SKM-1 (cell line): ENCODE measurements around the gene RAB40A.
A peak's percentile ranks its signal among the peaks of the same experiment; 100 is the strongest.
"Not testable (repeated sequence)": the region's sequence is repeated elsewhere in the genome, so short reads cannot be mapped to it uniquely, and the experiment has no call there.

Source experiments
- DNase-seq: peaks from one replicate; lab custom pipeline; 2025; ENCODE audit not compliant: unreplicated experiment; lab: John Stamatoyannopoulos, UW

The RAB40A gene

DNA sequence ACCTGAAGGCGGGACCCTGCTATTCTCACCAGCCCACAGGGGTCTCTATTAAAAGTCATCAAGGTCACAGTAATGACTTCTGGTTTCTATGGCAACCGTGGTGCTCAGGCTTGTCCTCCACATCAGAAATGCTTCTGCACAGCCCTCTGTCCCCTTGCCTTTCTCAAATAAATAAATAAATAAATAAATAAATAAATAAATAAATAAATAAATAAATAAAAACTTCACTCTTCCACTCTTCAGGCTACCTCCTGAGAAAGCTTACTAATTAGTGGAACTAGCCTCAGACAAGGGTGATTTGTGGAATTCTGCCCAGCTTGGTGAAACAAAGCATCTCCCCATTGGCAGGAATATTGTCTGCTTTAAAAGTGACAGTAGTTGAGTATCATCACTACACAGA, 5.5 kb upstream of the RAB40A start:
- no peak for DNase-seq

DNA sequence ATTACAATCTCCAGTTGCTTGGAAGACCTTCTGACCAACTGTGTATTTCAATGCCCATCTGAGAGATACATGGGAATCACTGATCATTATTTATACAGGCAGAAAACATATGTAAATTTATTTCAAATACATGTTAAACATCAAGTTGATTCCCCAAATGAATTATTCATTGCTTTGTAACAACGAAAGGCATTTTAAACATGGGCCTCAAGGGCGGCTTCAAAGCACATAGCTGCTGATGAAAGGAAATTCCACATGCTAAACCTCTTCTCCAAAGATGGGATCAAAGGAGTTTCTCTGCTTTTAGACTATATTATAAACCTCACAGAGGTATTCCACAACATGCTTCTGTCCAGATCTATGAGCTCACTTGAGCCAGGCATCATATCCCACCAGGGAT, 4.3 kb upstream of the RAB40A start:
- DNase-seq = no peak

DNA sequence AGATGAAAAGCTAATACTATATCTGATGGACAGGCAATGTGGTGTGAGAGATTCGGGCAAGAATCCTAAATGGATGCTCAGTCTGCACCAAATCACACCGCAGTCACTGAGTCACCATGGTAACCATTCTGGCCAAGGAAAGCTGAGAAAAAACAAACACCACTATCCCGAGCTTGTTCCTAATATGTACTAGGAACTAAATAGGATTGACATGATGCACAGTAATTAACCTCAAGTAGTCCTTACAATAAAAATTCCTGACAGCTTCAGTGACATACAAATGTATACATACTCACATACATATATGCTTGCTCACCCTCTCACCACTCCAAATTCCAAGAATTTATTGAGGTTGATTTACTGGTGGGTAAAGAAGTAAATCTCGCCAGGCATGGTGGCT, 1.1 kb upstream of the RAB40A start:
- DNase-seq = no peak

DNA sequence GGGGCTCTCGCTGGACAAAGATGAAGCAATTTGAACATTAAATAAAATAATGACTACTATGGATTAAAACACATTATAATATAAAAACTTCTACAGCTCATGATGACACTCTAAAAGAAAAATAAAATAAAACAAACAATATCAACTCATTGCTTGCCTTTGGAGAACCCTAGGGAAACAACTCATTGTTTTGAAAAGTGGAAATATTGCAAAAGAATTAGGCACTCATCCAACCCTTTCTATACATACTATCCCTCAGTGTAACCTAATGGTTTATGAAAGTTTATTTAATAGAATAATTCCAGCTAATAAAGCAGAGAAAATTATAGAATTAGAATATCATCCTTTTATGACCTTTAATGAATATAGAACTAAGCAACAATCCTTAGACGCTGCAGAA, 718 bp downstream of the RAB40A start:
- no peak for DNase-seq

DNA sequence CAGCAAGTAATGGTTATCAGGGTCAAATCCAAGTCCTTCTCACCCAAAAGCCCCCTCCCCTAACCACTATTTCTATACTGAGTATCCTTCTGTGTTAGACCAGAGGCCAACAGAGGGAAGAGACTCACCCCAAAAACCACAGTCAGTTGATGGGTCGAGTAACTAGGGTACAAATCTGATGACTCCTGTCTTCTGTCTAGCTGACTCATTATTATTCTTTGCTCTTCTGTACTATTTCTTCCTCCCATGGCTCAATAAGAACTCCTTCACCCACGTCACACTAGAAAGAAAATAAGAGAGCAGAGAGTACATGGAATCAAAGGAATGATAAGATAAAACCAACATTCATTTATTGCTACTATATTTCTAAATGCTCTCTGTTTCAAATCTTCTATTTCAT, 2.0 kb downstream of the RAB40A start:
- DNase-seq = no peak

DNA sequence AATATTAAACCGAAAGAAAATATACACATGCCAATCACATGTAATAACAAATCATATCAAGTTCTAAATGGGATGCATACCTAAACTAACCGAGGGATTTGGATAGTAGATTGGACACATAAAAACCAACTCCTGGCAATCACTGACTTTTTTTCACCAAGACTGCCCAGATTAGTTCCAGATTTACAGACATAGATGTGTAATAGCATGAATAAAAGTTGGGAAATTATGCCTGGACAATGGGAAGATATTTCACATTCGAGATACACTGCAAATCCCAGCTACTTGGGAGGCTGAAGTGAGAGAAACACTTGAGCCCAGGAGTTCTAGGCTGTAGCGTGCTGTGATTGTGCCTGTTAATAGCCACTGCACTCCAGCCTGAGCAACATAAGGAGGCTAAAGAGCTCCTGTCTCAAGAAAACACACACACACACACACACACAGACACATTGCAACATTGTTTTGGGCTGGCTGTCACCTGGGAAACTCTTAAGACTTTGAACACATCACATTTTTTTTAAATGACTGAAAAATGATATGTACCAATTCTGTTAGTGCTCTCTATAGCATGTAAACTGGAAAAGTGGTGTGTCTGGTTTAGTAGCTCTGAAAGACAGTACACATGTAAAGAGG, 5.7 kb downstream of the RAB40A start:
- DNase-seq = no peak

DNA sequence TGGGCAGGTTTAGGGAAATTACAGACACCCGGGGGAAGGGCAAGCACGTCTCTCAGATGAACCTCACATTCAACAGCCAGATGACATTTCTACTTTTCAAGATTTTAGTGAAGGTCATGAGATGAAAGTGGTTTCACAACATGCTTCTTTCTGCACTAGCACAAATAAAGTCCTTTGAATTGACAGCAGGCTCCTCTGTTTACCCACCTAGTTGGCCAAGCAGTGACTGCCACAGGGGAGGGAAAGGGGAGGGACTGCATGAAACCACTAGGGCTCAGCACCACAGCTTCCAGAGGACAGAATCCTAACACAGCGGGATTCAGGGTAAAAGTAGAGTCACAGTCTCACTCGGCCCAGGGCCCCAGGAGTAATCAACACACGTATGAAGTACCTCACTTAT, 6.2 kb downstream of the RAB40A start:
- DNase-seq = no peak

DNA sequence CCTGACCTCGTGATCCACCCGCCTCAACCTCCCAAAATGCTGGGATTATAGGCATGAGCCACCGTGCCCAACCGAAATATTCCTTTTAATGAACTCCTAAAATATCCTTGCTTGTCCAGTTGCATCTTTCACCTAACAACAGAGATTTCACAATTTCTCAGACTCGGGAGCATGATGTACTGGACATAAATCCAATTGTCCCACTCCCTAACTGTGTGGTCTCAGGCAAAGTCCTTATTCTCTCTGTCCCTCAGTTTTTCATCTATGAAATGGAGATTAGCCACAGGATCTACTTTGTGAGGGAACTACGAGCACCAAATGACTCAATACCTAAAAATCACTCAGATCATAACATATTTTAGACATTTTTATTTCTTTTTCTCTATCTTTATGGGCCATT, 9.3 kb downstream of the RAB40A start:
- DNase-seq = no peak

DNA sequence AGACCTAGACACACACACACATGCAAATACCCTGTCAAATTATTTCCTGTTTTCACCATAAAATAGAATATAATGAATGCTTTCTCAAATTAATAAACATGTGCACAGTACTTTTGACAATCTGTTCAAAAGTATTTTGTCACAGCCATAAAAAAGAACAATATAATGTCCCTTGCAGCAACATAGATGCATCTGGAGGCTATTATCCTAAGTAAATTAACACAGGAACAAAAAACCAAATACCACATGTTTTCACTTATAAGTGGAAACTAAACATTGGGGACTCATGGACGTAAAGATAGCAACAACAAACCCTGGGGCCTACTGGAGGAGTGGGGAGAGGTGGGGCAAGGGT, 15.5 kb downstream of the RAB40A start:
- DNase-seq = no peak

DNA sequence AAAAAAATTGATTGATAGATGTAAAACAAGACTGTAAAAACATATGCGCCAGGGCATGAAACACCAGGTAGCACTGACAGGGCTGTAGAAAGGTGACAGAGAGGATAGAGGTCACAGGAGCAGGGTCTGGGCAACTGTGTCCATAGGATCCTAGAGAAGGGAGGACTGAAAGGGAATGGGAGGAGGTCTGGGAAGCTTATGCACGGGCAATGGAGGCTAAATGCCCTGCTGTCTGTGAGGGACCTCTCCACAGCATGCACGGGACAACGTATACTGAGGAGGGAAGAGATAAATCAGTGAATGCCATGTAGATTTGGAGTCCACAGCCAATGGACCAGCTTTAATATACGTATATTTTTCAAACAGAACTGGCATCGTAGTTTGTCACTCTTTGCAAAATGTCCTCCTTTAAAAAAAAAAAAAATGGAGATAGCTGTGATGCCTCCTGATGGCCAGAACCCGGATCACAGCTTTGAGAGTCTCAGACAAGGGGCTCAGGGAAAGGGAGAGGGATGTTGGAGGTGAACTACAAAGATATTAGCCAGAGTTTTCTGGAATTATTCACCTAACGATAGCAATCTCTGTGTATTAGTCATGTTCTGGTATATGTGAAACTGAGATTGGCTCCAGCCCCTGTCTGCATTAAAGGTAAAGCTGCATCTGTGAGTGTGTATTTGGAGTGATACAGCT, 16.0 kb downstream of the RAB40A start:
- DNase-seq = no peak

DNA sequence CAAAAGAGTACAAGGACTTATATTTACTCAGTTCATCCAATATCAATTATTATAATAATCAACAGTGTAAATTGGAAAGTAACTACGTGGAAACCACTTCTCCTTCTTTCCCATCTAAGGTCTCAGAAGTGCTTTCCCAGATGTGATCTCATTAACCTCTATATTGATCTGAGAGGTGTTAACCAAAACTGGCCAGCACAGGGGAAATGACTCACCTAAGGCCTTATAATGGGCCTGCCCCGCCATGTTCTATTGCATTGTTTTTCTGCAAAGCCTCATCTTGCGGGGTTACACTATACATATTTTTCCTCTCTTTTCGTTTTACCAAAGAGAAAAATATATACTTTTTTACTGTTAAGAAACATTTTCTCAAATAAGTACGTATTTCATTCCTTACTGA, 20.5 kb downstream of the RAB40A start:
- no peak for DNase-seq

DNA sequence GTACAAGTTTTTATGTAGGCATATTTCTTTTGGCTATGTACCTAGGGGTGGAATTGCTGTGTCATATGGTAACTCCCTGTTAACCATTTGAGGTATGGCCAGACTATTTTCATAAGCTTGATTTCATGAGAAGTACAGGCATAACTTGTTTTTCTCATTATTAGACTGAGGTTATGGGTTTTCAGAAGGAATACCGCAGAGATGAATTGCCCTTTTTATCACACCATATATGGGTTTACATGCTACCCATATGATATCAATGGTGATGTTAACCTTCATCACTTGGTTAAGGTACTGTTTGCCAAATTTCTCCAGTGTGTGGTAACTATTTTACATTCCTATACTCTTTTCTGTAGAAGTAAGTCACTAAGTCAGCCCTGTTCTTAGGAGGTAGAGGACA, 23.5 kb downstream of the RAB40A start:
- DNase-seq = no peak

DNA sequence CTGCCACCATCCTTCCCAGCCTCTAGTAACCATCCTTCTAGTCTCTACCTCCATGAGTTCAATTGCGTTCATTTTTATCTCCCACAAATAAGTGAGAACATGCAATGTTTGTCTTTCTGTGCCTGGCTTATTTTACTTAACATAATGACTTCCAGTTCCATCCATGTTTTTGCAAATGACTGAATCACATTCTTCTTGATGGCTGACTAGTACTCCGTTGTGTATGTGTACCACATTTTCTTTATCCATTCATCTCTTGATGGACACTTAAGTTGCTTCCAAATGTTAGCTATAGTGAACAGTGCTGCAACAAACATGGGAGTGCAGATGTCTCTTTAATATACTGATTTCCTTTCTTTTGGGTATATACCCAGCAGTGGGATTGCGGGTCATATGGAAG, 25.7 kb downstream of the RAB40A start:
- not testable (repeated sequence) for DNase-seq

DNA sequence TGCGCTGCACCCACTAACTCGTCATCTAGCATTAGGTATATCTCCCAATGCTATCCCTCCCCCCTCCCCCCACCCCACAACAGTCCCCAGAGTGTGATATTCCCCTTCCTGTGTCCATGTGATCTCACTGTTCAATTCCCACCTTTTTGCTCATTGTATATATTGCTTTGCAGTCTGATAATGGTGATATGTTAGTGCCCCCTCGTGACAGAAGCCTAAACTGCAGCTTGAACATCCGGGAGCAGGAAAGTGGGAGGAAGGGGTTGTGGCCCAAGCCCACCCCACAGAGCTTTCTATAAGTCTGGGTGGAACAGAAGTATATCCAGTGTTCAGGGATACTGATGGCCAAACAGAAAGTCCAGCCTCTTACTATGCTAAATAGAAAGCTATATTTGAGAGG, 29.6 kb downstream of the RAB40A start:
- peak; percentile 2 for DNase-seq

DNA sequence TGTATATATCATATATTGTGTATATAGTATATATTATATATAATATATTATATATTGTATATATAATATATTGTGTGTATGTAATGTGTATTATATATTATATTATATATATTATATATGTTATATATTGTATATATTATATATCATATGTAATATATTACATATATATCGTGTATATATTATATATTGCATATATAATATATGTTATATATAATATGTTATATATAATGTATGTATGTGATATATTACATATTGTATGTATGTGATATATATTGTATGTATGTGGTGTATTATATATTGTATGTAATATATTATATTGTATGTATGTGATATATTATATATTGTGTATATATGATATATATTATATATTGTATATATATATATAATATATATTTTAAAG, 30.5 kb downstream of the RAB40A start:
- no peak for DNase-seq

DNA sequence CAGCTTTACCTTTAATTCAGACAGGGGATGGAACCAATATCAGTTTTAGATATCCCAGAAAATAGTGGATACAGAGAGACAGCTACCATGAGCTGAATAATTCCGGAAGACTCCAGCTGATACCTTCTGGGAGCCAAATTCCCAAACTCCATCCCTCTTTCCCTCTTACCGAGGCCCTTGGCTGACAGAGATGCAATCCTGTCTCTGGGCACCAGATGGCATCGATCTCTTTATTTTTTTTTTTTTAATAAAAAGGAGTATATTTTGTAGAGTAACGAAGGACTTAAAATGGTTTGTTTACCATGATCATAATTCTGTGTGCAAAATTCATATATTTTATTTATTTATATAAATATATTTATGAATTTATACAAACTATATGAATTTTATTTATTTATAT, 31.0 kb downstream of the RAB40A start:
- DNase-seq = no peak

DNA sequence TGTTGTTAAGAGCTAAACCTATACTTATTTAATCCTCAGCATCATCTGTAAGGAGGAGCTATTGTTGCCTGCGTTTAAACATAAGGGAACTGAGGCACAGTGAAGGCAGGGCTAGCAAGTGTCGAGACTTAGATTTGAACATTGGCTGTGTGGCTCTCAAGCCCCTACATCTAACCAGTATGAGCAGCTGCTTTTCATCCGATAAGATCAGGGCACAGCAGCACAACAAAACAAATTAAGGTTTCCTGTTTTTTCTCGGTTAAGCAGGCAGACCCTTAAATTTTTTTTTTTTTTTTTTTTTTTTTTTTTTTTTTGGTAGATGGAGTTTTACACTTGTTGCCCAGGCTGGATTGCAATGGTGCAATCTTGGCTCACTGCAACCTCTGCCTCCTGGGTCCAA, 35.6 kb downstream of the RAB40A start:
- no peak for DNase-seq

DNA sequence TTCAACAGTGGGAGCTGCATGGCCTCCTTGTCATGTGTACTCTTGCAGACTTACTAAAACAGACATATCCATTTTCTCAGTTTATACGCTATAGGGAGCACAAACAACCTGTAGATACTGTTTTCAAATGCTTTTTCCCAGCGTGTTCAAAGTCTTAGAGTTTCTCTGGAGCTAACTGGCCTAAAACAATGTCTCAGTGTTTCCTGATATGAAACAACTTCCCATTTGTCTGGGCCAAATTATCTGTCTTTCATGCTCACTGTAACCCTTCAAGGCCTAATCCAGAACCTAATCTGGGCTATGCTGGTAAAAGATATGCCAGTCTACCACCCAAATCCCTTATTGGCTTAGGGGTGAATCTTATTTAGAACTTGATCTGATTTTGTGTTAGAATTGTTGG, 38.8 kb downstream of the RAB40A start:
- DNase-seq = no peak

DNA sequence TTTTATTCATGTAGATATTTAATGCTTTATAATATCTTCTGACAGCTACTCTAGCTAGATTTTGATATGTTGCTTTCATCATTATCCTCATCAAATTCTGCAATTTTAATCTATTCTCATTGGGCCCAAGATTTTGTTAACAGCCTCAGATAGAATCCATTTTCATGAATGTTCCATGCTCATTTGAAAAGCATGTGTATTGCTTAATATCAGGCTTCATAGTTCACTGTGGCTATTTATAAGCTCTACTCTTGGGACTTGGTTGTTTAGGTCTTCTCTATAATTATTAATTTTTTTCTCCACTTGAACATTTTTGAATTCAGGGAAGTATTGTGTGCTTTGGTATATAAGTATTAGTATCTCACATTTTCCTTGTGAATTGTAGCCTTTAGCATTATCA, 41.8 kb downstream of the RAB40A start:
- no peak for DNase-seq

DNA sequence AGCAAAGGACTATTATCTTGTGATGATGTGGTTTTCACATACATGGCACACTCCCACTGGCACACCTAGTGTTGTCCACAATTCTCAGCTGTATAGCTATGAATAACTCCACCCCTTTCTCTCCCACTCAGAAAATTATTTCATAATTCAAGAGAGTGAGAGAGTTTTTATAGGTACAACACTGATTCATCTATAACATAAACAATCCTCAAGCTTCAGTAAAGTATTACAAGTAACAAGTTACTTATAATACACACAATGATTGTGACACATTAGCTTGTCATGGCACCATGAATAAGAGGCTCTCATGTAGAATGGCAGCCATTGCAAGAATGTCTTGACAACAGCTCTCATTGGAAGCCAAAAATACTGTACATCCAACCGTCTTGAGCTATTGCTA, 43.9 kb downstream of the RAB40A start:
- DNase-seq = no peak

DNA sequence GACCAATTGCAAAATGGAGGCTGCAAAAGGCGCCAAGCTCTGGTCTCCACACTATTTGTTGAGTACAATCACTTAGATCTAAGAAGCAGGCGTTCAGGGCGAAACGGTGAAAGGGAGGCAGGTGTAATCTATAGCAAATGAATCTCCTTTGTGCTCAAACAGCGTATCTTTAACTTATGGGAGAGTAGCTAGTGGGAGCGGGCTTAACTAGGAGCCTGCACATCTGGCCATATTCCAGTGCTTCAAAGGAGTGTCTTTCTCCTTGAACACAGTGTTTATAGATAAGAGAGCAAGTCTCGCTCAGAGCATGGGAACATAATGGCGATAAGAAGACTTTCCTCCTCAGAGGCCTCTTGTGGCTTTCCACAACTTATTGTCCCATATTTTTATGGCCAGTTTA, 49.3 kb downstream of the RAB40A start:
- not testable (repeated sequence) for DNase-seq

DNA sequence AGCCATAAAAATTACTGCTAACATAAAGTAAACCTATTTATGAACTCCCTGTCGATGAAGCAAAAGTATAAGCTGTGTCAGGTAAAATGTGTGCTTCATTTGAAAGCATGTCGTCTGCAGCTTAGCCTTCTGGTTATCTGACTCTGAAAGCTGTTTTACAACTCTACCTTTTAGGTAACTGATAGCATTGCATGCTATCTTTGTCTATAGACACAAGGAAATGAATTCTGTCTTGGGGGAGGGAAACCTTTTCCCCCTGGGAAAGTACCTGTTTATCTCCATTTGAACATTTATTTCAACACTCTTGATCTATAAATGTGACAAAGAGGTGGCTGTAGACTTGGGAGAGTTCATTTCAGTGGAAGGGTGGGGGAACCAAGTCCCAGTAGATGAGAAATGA, 51.4 kb downstream of the RAB40A start:
- DNase-seq = no peak

DNA sequence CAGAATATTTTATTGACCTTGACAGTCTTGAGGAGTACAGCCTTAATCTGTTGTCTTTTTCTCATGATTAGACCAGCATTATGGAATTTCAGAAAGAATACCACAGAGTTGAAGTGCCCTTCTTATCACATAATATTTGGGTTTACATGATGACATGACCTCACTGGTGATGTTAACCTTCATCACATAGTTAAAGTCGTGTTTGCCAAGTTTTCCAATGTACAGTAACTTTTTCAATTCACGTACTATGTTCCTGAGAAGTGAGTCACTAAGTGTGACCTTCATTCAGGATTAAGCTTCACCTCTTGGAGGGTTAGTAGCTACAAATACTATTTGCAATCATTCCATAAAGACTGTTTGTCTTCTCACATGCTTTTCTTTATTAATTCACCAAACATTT, 52.1 kb downstream of the RAB40A start:
- no peak for DNase-seq
